ENCODE data around the gene RCCD1. TPM values are rescaled to one million over a fixed set of nuclear protein-coding genes. Genes with fewer than 3 reads are reported as not detected.

The RCCD1 gene
- total RNA-seq, 1 experiment from 2014 or later: 49.3 TPM

DNA sequence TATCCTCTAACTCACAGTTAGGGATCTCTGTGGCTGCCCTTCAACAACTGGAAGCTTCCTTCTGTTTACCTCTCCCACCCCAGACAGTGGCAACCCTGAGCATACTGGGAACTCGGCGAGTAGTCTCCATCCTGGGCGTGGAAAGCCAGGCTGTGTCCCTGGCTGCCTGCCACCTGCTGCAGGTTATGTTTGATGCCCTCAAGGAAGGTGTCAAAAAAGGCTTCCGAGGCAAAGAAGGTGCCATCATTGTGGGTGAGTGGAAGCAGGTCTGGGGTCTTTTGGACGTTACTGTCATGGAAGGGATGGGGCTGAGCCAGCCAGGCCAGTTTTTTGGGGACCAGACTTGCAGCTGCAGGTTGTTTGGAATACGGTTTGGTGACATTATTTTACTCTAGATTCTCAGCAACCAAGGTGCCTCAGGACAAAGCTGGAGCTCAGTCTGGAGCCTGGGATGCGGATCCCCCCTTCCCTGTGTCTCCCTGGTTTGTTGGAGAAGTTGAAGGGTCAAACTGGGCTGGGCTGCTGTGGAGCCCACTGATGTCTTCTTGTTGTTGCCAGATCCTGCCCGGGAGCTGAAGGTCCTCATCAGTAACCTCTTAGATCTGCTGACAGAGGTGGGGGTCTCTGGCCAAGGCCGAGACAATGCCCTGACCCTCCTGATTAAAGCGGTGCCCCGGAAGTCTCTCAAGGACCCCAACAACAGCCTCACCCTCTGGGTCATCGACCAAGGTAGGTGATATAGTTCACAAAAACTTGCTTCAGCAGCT lies 12.1 kb upstream of the RCCD1 start:
- no peak for DNase-seq (ENCODE audit: low spot score)

- no peak for DNase-seq (ENCODE audit: low spot score)
These were observed 9.6 kb upstream of the RCCD1 start for GRCh38 chr15:90945091-90945490.

DNA sequence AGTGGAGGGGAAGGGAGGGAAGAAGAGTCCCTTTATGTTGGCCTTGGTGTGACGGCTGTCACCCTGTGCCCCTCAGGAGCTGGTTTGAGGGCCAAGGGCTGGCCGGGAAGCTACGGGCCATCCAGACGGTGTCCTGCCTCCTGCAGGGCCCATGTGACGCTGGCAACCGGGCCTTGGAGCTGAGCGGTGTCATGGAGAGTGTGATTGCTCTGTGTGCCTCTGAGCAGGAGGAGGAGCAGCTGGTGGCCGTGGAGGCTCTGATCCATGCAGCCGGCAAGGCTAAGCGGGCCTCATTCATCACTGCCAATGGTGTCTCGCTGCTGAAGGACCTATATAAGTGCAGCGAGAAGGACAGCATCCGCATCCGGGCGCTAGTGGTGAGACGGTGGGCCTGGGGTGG lies 8.1 kb upstream of the RCCD1 start:
- DNase-seq (ENCODE audit: low spot score): no peak

DNA sequence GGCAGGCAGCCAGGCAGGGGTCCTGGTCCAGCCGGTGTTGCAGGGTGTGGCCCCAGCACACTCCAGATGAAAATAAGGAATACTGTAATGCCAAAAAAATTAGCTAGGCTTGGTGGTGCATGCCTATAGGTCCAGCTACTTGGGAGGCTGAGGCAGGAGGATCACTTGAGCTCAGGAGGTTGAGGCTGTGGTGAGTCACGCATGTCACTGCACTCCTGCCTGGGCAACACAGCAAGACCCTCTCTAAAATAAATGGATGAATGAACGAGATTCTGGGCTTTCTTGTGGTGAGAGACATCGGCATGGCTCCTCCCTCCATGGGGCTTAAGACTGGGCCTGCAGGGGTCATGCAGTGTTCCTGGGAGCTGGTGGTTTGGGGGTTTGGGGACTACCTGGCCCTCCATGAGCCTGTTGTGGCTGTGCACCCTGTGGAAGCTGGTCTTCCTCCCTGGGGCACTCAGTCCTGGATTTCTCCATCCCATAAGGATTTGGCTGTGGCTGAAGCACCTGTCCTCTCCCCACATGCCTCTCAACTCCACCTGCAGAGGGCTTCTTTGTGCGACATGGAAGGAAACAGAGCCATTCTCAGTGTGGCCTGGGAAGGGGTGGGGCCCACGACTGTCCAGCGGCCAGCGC lies 7.6 kb upstream of the RCCD1 start:
- DNase-seq (ENCODE audit: low spot score): no peak

DNA sequence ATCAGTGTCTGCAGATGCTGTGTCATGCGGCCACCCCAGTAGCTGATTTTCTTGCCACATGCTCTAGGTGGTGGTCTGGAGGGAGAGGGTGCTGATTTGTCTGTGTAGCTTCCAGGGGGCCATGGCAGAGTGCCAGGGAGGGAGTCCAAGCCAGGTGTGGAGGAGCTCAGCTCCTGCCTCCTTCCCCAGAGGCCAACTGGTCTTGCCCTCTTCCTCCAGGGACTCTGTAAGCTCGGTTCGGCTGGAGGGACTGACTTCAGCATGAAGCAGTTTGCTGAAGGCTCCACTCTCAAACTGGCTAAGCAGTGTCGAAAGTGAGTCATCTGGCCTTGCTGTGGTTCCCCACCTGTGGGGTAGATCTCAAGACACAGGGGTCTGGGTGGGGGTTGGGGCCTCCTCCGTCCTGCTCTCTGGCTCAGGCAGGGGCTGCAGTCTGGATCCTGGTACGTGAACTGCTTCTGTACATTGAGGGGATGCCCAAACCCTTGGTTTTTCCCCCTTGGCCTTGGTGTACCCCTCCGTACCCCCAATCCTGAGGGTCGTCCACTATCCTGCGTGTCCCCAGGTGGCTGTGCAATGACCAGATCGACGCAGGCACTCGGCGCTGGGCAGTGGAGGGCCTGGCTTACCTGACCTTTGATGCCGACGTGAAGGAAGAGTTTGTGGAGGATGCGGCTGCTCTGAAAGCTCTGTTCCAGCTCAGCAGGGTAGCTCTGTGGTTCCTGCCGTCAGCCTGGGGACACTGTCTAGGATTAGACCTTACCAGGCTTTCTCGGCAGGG lies 6.9 kb upstream of the RCCD1 start:
- DNase-seq (ENCODE audit: low spot score): no peak

DNA sequence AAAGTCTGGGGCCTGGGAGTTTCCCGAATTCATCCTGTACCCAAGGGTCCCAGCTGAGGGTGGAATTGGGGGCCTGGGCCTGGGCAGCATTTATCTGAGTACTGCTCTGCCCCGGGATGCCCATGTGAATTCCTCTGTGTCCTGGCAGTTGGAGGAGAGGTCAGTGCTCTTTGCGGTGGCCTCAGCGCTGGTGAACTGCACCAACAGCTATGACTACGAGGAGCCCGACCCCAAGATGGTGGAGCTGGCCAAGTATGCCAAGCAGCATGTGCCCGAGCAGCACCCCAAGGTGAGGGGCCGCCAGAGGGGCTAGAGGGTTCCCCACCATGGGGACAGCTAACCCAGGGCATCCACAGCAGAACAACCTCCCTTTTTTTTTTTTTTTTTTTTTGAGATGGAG lies 6.2 kb upstream of the RCCD1 start:
- DNase-seq (ENCODE audit: low spot score): no peak

DNA sequence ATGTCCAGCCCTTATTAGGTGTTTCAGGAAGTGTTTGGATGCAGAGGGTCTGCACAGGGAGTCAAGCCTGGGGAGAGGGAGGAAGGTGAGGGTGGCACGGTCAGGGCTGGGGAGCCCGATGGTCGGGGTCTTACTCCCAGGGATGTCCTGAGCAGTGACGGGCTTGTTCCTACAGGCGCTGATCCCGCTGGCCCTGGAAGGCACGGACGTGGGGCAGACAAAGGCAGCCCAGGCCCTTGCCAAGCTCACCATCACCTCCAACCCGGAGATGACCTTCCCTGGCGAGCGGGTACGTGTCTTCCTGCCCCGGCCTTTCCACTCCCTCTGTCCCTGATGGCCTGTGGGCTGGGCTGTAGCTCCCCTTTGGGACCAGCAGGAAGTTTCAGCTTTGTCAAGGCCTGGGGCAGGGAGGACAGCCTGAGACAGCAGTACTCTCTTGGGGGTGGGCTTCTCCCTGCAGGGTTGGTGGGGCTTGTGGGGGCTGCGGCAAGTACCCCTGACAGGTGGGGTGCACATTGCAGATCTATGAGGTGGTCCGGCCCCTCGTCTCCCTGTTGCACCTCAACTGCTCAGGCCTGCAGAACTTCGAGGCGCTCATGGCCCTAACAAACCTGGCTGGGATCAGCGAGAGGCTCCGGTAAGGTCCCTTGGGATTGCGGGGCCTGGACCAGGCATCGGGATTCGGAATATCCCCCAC lies 4.6 kb upstream of the RCCD1 start:
- no peak for DNase-seq (ENCODE audit: low spot score)

DNA sequence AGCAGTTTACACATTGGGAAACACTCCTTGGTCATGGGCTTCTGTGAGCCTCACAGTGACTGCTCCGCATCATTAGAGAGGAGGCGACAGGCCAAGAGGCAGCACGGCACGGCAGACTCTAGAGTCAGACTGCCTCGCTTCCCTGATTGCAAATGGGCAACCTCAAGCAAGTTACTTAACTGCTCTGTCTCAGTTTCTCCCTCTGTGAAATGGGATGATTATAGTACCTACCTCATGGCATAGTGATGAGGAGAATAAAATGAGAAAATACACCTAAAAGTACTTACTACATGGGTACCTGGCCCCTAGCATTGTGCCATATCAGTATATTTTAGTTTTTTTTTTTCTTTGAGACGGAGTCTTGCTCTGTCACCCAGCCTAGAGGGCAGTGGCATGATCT lies 4.0 kb upstream of the RCCD1 start:
- no peak for DNase-seq (ENCODE audit: low spot score)

- no peak for DNase-seq (ENCODE audit: low spot score)
These were observed 1.6 kb upstream of the RCCD1 start for GRCh38 chr15:90952901-90953677.

GRCh38 chr15:90953947-90954711 lies 555 bp upstream of the RCCD1 start:
- DNase-seq (ENCODE audit: low spot score): no peak

DNA sequence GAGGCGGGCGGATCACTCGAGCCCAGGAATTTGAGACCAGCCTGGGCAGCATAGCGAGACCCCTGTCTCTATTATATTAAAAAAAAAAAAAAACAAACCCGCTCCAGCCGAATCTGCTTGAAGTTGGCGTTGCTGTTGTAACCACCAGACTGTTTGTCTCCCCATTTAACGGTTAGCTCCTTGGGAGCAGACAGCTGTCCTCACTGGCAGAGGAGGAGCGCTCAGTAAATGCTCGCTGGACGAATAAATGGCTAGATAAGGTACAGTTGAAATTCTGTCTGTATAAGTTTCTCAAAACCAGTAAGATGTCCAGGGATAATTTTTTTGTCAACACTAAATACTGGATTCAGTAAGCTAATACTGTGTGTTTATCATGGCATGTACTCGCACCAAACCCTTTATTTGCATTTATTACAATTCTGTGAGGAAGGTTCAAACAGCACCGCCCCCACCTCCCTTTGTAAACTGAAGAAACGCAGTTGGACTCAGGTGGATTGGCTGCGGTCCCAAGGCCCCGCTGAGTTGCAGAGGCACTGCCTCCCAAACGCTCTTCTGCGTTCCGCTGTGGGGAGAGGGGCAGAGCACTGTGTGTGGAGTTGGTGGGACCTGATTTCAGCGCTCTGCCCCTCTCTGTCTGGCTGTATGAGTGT lies 1.1 kb downstream of the RCCD1 start:
- peak; percentile 68 for DNase-seq (ENCODE audit: low spot score)

DNA sequence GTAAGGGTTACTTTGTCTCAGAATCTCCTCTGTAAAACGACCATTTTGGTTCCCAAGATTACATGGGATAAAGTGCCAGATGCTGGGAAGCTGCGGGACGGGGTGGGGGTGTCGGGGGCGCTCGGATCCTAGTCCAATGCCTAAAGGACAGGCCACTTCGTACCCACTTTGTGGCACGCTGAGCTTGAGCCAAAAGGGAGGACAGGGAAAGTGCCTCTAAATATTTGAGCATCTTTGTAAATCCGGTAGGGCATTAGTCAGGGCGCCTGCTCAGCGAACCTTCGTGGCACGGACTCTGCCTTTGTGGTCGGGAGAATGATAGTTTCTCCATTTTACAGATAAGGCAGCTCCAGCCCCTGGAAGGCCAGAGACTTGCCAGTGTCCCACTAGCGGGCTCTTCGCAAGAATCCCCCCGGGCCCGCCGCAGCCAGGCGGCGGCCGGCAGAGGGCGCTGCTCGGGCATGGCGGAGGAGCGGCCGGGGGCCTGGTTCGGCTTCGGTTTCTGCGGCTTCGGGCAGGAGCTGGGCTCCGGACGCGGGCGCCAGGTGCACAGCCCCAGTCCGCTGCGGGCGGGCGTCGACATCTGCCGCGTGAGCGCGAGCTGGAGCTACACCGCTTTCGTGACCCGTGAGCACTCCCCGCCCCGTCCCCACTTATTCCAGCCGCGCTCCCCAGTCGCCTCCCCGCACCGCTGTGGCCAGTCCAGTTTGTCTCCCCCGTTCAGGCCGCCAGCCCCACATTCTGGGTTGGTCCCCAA lies 1.8 kb downstream of the RCCD1 start:
- DNase-seq (ENCODE audit: low spot score): peak; percentile 79

DNA sequence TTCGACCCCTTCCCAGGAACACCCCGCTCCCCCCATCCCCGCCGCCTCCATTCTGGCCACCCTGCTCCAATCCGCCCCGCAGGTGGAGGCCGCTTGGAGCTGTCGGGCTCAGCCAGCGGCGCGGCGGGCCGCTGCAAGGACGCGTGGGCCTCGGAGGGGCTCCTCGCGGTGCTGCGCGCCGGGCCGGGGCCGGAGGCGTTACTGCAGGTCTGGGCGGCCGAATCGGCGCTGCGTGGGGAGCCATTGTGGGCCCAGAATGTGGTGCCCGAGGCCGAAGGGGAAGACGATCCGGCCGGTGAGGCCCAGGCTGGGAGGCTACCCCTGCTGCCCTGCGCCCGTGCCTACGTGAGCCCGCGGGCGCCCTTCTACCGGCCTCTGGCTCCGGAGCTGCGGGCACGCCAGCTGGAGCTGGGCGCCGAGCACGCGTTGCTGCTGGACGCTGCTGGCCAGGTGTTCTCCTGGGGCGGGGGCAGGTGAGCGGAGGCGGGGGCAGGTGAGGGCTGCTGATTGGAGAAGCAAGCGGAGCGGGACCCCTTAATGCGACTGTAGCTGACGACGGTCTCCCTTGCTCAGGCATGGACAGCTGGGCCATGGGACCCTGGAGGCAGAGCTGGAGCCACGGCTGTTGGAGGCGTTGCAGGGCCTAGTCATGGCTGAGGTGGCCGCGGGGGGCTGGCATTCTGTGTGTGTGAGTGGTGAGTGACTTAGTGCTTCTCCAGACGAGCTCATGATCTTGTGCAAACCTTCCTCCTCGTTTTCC lies 2.5 kb downstream of the RCCD1 start:
- DNase-seq (ENCODE audit: low spot score): no peak

- DNase-seq (ENCODE audit: low spot score): no peak
These were observed 3.1 kb downstream of the RCCD1 start for GRCh38 chr15:90957791-90958190.

DNA sequence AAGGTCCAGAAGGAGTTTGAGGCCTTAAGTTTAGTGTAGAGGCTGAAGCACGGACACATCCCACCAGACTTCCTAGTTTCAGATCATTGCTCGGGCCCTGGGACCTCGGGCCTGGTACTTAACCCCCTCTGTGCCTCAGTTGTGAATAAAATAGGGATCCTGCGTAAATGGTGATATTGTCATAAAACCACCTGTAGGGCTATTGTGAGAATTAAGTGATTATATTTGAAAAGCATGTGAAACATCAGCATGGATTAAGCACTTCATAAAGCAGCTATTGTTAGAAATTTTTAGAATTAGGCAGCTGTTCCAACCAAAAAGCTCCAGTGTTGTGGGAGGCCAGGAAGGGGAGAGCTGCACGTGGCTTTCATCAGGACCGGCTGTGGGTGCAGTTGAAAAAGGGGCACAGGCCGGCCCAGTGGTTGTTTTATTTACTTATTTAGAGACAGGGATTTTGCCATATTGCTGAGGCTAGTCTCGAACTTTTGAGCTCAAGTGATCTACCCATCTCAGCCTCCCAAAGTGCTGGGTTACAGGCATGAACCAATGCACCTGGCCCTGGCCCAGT lies 4.4 kb downstream of the RCCD1 start:
- DNase-seq (ENCODE audit: low spot score): no peak

- no peak for DNase-seq (ENCODE audit: low spot score)
These were observed 5.2 kb downstream of the RCCD1 start for GRCh38 chr15:90959894-90960293.

DNA sequence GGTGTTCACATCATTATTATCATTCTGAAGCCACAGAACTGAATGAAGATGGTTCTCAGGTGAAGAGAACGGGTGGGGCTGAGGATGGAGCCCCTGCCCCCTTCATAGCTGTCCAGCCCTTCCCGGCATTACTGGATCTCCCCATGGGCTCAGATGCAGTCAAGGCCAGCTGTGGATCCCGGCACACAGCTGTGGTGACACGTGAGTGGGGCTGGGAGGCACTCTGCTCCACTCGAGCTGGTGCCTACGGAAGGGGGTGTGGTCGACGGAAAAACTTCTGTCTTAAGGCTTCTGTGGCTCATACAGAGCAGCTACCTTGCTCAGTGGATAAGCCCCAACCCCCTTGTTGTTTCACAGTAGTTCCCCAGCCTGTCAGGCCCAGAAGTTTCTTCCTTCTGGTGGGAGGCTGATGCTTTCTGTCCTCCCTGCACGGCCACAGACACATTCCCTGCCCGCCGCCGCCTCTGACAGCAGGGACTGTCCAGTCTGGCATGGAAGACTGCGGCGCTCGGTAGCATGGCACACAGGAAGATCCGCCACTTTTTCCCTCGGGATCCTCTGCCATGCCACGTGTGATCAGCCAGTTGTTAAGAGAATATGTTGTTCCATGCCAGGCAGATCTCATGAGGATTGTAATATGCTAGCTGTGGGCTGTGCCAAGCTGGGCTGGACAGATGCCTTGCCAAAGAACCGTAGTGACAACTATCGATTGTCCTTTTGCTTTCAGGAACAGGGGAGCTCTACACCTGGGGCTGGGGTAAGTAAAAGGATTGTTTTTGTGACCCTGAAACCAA lies 5.8 kb downstream of the RCCD1 start:
- no peak for DNase-seq (ENCODE audit: low spot score)

All from HT-29 (cell line).